Measurements from ENCODE around the gene ZNF146.

The ZNF146 gene

DNA sequence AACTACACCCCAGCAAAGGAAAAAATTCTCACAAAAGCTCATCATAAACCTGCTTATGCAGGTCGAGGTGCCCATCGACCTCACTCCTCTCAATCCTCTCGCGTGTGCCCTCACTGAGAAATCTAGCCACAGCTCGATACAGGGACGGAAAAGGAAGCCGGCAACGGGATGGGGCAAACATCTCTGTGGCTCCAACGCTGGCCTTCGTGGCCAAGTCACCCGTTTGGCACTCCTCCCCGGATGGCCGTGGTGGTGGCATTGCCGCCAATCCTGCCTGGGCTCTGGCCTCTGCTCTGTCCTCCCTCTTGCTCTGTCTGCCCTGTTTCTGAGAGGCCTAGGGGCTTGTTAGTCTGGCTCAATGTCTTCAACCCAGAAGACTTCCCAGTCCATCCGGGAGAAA is 41.2 kb downstream of the ZNF146 start:
- TF ChIP-seq, protein P1, sequence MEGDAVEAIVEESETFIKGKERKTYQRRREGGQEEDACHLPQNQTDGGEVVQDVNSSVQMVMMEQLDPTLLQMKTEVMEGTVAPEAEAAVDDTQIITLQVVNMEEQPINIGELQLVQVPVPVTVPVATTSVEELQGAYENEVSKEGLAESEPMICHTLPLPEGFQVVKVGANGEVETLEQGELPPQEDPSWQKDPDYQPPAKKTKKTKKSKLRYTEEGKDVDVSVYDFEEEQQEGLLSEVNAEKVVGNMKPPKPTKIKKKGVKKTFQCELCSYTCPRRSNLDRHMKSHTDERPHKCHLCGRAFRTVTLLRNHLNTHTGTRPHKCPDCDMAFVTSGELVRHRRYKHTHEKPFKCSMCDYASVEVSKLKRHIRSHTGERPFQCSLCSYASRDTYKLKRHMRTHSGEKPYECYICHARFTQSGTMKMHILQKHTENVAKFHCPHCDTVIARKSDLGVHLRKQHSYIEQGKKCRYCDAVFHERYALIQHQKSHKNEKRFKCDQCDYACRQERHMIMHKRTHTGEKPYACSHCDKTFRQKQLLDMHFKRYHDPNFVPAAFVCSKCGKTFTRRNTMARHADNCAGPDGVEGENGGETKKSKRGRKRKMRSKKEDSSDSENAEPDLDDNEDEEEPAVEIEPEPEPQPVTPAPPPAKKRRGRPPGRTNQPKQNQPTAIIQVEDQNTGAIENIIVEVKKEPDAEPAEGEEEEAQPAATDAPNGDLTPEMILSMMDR (IDR thresholded peaks at IDR 0.05; ENCODE audit: insufficient read depth, low read depth, low read length, missing control alignments): no peak
- no peak for DNase-seq (ENCODE audit: low read depth)
- no peak overlapping the region for H3K4me3 ChIP-seq (ENCODE audit: low read depth, low read length)

DNA sequence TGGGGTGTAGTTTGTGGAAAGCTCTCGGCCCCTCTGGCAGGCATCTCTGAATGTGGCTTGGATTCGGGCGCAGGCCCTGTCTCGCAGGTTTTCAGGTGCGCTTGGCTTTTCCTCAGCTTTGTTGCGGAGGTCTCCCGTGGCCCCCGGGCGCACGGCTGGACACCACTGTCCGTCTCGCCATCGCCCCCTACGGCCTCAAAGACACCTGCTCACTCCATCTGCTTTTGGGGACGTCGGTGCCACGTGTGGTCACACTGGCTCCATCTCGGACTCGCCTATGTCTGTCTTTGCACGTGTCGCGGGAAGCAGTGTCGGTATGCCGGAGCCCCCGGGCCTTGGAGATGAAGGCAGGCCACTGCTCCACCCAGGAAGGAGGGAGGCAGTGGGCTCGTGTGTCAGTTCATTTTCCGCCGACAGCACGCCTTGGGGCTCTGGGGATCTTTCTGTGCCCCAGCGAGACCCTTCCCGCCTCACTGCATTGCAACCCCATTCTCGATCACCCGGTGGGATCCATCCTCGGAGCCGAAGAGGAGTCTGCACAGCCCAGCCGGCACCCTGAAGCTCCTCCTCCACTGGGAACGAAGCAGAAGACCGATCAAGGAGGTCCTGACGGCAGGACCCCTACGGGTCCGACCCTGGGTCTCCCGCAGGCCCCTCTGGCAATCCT is 42.1 kb downstream of the ZNF146 start:
- no peak for DNase-seq (ENCODE audit: low read depth)
- TF ChIP-seq, protein P1 (IDR thresholded peaks at IDR 0.05; ENCODE audit: insufficient read depth, low read depth, low read length, missing control alignments): no peak
- H3K4me3 ChIP-seq (ENCODE audit: low read depth, low read length): no peak overlapping the region

DNA sequence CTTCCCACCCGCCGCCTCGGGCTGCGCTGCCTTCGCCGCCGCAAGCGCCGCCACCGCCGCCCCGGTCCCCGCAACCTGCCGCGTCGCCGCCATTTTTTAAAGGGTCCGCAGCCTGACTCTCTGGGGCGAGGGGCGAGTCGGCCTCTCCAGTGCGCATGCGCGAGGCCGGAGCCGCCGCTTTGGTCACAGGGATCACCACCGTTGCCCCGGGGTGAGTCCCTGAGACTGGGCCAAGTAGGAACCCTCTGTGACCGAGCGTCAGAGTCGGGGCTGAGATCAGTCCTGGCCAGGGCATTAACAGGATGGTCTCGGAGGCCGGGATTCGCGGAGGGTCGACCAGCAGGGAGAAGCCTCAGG is 42.6 kb downstream of the ZNF146 start:
- DNase-seq (ENCODE audit: low read depth): no peak
- no peak overlapping the region for H3K4me3 ChIP-seq (ENCODE audit: low read depth, low read length)

DNA sequence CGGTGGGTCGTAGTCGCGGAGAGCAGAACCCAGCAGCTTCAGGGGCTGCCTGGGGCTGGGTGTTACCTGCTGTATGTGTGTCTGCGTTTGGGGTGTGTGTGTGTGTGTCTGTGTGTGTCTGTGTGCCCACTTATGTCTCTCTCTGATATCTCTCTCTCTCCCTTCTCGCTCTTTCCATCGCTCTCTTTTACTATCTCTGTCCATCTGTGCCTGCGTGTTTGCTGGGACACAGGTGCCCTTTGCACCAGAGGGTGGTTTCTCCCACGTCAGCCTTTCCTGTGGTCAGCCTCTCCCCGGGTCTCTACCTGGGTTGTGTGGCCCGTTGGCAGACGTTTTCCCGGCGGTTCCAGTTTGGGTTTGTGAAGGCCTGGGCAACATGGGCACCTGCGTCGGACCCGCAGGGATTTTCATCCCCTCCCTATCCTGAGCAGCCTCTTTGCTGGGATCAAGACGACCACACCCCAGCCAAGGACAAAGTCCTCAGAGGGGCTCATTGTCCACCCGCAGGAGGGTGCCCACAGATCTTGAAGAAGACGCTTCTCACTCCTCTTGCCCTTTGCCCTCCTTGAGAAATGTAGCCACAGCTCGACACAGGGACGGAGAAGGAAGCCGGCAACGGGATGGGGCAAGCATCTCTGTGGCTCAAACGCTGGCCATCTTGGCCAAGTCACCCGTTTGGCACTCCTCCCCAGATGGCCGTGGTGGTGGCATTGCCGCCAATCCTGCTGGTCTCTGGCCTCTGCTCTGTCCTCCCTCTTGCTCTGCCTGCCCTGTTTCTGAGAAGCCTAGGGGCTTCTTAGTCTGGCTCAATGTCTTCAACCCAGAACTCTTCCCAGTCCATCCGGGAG is 43.3 kb downstream of the ZNF146 start:
- no peak for DNase-seq (ENCODE audit: low read depth)
- no peak overlapping the region for H3K4me3 ChIP-seq (ENCODE audit: low read depth, low read length)
- TF ChIP-seq, protein P1 (IDR thresholded peaks at IDR 0.05; ENCODE audit: insufficient read depth, low read depth, low read length, missing control alignments): no peak

More for the DNA sequence above, 42.6 kb downstream of the ZNF146 start:
- TF ChIP-seq, protein P1 (IDR thresholded peaks at IDR 0.05; ENCODE audit: insufficient read depth, low read depth, low read length, missing control alignments): no peak

DNA sequence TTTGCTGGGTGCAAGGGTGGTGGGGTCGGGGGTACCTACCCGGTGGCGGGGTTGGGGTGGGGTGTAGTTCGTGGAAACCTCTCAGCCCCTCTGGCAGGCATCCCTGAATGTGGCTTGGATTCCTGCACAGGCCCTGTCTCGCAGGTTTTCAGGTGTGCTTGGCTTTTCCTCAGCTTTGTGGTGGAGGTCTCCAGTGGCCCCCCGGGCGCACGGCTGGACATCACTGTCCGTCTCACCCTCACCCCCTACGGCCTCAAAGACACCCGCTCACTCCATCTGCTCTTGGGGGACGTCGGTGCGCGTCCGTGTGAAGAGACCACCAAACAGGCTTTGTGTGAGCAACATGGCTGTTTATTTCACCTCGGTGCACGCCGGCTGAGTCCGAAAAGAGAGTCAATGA is 44.3 kb downstream of the ZNF146 start:
- H3K4me3 ChIP-seq (ENCODE audit: low read depth, low read length): no peak overlapping the region
- DNase-seq (ENCODE audit: low read depth): no peak
- TF ChIP-seq, protein P1 (IDR thresholded peaks at IDR 0.05; ENCODE audit: insufficient read depth, low read depth, low read length, missing control alignments): no peak

DNA sequence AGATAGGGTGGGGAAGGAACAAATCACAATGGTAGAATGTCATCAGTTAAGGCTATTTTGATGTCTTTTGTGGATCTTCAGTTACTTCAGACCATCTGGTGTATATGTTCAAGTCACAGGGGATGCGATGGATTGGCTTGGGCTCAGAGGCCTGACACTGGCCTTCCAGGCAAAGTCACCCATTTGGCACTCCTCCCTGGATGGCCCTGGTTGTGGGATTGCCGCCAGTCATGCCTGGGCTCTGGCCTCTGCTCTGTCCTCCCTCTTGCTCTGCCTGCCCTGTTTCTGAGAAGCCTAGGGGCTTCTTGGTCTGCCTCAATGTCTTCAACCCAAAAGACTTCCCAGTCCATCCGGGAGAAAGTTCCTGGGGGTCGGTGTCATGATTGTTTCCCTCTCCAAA is 50.2 kb downstream of the ZNF146 start:
- TF ChIP-seq, protein P1 (IDR thresholded peaks at IDR 0.05; ENCODE audit: insufficient read depth, low read depth, low read length, missing control alignments): no peak
- no peak for DNase-seq (ENCODE audit: low read depth)
- H3K4me3 ChIP-seq (ENCODE audit: low read depth, low read length): no peak overlapping the region
